CD4-positive, alpha-beta T cell treated with Interleukin-17A for 1 hour (primary cell): ENCODE results near the gene VBP1.
"Not testable (repeated sequence)": the region's sequence is repeated elsewhere in the genome, so short reads cannot be mapped to it uniquely, and the experiment has no call there.

Experiments
- DNase-seq: peaks from one replicate; pipeline ENCODE4 v3.0.0-alpha.2; 2020

Gene VBP1

GRCh38 chrX:155266439-155266838 is 50.2 kb downstream of the VBP1 start:
- DNase-seq: no peak

GRCh38 chrX:155267995-155268394 is 51.7 kb downstream of the VBP1 start:
- DNase-seq: not testable (repeated sequence)

DNA sequence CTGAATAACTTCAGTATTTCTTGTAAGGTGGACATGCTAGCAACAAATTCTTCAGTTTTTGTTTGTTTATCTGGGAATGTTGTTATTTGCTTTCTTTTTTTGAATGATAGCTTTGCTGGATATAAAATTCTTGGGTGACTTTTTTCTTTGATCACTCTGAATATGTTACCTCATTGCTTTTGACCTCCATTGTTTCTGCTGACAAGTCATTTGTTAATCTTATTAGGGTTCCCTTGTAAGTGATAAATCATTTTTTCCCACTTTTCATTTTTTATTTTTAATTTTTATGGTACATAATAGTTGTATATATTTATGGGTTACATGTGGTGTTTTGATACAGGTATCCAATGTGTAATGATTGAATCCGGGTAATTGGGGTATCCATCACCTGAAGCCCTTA is 54.7 kb downstream of the VBP1 start:
- DNase-seq: no peak

DNA sequence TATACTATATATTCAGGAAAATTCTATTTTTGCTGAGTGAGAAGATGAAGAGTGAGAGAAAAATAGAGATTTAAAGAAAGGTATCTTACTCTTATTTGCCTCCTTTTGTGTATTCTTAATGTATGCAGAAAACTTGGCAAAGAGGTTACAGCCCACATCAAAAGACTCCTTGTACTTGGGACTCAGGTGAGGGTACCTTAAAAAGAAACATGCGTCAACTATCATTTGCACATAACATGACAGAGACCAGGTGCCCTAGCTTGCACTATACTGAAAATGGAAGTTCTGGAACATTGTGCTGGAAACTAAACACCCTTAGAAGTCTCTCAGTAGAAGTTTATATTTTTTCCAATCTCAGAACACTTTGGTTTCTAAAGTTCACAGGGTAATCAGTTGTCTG is 63.6 kb downstream of the VBP1 start:
- DNase-seq: no peak
